NCI-H345 (cell line): ENCODE measurements around the gene TMEM120B.

Source experiments
- DNase-seq: peaks from one replicate; lab custom pipeline; 2025; lab: John Stamatoyannopoulos, UW

The TMEM120B gene

DNA sequence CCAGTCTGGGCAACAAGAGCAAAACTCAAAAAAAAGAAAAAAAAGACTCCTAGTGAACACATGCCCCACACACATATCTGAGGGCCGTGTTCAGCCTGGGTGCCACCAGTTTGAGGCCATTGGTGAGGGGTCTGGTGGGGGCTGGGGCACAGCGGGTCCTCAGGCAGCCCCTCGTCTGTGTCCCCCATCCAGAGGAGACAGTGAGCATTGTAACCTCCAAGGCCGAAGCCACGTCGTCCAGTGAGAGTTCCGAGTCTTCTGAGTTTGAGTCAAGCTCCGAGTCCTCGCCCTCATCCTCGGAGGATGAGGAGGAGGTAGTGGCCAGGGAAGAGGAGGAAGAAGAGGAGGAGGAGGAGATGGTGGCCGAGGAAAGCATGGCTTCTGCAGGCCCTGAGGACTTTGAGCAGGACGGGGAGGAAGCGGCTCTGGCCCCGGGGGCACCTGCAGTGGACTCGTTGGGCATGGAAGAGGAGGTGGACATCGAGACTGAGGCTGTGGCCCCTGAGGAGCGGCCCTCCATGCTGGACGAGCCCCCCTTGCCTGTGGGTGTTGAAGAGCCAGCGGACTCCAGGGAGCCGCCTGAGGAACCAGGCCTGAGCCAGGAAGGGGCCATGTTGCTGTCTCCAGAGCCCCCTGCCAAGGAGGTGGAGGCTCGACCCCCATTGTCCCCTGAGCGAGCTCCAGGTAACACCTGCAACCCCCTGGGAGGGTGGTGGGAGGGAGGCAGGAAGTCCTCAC lies 106.8 kb downstream of the TMEM120B start:
- DNase-seq: no peak

DNA sequence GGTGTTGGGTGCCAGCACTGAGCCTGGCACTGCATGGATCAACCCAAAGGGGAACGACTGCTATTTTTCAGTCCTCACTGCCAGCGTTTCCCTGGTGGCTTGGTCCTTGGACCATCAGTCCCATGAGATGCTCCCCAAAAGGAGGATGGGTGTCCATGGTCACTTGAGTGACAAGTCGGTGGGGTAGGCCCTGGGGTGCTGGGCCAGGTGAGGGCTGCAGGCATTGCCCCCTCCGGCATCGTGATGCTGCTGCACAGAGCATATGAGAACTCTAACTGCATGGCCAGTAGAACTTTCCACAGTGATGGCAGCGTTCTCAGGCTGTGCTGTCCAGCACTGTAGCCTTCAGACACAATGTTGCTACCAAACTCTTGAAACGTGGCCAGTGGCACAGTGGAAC lies 107.5 kb downstream of the TMEM120B start:
- no peak for DNase-seq

DNA sequence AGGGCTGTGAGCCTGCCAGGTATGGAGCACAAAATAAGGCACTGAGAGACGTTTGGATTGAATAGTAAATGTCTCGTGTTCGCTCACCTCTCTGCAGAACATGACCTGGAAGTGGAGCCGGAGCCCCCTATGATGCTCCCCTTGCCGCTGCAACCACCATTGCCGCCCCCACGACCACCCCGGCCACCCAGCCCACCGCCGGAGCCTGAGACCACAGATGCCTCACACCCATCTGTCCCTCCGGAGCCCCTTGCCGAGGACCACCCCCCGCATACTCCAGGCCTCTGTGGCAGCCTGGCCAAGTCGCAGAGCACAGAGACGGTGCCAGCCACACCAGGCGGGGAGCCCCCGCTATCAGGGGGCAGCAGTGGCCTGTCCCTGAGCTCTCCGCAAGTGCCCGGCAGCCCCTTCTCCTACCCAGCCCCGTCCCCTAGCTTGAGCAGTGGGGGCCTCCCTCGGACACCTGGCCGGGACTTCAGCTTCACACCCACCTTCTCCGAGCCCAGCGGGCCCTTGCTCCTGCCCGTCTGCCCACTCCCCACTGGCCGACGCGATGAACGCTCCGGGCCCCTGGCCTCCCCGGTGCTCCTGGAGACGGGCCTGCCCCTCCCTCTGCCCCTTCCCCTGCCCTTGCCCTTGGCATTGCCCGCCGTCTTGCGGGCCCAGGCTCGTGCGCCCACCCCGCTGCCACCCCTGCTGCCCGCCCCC lies 110.0 kb downstream of the TMEM120B start:
- DNase-seq: no peak

DNA sequence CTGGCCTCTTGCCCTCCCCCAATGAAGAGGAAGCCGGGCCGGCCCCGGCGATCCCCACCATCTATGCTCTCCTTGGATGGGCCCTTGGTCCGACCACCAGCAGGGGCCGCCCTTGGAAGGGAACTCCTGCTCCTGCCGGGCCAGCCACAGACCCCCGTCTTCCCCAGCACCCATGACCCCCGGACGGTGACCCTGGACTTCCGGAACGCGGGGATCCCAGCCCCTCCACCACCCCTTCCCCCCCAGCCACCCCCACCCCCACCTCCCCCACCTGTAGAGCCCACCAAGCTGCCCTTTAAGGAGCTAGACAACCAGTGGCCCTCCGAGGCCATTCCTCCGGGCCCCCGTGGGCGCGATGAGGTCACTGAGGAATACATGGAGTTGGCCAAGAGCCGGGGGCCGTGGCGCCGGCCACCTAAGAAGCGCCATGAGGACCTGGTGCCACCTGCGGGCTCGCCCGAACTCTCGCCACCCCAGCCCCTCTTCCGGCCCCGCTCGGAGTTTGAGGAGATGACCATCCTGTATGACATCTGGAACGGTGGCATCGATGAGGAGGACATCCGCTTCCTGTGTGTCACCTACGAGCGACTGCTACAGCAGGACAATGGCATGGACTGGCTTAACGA lies 110.7 kb downstream of the TMEM120B start:
- DNase-seq: no peak

DNA sequence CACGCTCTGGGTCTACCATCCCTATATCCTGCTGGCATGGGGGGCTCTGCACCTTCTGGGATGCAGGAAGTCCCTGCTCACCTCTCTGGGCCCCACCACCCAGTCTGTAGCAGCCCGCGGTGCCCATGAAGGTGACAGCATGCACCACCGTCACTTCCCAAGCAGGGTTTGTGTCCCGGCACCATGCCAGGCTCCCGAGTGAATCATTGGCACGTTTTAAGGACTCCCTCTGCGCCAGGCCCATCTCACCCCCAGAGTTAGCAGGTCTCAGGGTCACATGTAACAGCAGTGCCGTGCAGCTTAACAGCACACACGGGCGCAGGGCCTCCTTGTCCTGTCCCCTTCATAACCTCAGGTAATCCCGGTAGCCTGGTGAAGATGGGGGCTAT lies 111.2 kb downstream of the TMEM120B start:
- DNase-seq: no peak

DNA sequence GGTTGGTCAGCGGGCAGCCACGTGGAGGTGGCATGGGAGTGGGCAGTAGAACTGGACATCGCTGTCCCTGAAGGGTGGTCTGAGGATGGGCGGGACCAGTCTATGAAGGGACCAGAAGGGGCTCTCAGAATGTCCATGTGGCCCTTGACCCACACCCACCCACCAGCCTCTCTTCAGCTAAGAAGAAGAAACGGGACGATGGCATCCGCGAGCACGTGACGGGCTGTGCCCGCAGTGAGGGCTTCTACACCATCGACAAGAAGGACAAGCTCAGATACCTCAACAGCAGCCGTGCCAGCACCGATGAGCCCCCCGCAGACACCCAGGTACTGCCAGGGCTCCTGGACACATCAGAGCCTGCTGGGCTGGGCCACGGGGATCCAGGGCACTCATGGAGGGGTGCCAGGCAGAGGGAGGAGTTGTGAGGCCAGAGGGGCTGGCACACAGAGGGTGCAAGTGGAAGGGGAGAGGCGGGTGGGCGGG lies 112.5 kb downstream of the TMEM120B start:
- DNase-seq: no peak

DNA sequence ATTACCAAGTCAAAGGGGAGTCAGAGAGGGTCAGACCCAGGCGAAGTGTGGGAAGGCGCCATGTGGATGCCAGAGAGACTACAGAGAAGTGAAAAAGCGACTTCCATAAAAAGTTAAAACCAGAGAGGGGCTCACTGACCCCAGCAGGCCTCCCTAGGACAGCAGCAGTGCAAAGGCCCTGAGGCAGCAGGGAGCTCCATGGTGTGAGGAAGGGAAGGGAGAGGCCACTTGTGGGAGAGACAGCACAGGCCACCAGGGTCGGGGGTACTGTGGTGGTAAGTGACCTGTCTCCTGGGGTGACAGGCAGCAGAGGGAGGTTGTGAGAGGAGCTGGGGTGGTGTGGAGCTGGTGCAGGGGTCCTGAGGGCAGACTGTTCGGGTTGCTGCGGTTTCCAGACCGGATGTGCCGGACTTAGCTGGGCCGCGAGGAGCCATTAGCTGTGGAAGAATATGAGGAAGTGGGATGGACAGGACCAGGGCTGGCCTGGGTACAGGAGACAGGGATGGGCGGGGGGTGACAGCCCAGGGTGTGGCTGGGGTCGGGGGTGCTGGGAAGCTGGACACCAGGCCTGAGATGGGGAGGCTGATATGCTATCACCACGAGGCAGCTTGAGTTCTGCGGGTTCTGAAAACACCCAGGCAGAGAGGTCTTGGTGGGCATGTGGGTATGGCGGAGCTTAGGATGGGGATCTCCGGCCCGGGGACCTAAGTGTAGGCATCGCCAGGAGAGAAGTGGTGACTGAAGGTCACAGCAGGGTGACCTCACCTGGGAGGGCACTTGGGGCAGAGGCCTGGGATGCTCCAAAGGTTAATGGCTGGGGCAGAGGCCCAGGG lies 114.0 kb downstream of the TMEM120B start:
- no peak for DNase-seq

DNA sequence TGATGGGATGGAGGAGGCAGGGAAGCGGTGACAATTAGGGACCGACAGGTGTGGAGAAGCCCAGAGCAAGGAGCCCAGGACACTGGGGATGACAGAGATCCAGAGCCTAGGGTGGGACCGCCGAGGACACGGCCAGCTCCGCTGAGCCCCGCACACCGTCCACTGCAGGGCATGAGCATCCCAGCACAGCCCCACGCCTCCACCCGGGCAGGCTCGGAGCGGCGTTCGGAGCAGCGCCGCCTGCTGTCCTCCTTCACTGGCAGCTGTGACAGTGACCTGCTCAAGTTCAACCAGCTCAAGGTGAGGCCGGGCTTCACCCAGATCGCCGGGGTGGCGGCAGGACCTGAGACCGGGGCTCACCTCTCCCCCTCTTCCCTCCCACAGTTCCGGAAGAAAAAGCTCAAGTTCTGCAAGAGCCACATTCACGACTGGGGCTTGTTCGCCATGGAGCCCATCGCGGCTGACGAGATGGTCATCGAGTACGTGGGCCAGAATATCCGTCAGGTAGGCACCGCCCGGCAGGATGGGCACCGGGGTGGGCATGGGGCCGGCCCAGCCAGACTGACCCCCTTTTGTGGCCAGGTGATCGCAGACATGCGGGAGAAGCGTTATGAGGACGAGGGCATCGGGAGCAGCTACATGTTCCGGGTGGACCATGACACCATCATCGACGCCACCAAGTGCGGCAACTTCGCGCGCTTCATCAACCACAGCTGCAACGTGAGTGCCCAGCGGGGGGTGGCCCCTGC lies 115.0 kb downstream of the TMEM120B start:
- no peak for DNase-seq

DNA sequence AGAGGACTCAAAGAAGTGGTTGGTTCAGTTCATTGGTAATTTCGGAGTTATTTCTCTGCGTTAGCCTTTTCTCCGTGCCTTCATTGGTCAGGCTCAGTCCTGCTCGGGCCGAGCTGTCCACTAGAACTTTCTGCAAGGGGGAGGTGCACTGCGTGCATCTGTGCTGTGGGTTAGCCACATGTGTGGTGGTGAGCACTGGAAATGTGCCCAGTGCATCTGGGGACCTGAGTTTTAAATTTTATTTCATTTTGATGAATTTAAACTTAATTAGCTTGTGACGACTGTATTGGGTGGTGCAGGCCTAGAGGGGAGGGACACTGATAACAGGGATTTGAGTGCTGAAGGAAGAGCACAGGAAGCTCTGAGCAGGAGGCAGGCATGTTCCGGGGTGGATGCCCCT lies 115.8 kb downstream of the TMEM120B start:
- no peak for DNase-seq

DNA sequence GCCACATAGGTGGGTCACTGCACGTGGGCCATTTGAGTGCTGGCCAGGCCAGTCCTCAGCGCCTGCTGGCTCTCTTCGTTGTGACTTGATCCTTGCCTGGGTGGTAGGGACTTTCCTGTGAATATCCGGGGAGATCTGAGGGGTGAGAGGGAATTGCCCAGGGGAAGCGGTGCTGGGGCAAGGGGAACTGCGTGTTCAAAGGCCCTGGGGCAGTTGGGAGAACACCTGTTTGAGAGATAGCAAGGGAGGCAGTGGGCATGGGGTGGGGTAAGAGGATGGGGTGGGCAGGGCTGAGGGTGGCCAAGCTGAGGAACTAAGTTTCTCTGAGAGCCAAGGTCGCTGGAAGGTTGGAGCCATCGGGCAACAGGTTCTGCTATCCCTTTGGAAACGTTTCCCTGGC lies 116.3 kb downstream of the TMEM120B start:
- no peak for DNase-seq

DNA sequence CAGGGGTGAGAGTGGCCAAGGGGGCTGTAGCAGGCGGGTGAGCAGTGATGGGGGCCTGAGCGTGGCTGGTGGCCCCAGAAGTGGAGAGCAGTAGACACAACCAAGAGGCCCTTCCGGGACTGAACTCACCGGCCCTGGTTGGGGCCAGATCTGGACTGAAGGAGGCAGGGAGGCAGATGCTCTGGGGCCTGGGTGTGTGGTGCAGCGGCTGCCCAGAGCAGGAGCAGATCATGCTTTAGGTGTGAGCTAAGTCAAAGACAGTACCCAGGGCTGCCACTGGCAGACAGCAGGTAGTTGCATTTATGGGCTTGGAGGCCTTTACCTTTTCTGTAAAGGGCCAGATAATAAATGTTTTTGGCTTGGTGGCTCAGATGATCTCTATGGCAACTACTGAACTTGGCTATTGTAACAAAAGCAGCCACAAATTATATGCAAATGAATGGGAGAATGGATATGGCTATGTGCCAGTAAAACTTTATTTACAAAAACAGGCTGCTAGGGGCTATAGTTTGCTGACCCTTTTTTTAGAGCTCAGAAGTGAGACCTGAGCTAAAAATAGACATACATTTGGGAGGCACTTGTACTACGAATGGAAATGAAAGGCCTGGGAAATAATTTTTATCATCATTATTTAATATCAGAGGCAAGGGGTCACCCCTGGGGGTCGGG lies 116.8 kb downstream of the TMEM120B start:
- DNase-seq: no peak

DNA sequence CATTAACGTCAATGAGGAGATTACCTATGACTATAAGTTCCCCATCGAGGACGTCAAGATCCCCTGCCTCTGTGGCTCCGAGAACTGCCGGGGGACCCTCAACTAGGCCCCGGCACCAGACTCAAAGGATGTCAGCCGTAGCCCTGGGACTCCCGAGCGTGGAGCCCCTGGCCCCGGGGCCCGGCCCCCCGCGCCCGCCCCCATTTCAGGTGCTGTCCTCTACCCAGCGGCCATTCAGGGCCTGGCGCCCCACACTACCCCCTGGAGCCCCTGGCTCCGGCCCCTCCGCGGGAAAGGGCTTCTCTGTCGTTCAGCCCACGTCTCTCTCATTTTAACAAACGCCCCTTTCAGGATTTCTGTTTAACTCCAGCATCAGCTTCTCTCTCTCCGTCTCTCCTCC lies 117.6 kb downstream of the TMEM120B start:
- no peak for DNase-seq

DNA sequence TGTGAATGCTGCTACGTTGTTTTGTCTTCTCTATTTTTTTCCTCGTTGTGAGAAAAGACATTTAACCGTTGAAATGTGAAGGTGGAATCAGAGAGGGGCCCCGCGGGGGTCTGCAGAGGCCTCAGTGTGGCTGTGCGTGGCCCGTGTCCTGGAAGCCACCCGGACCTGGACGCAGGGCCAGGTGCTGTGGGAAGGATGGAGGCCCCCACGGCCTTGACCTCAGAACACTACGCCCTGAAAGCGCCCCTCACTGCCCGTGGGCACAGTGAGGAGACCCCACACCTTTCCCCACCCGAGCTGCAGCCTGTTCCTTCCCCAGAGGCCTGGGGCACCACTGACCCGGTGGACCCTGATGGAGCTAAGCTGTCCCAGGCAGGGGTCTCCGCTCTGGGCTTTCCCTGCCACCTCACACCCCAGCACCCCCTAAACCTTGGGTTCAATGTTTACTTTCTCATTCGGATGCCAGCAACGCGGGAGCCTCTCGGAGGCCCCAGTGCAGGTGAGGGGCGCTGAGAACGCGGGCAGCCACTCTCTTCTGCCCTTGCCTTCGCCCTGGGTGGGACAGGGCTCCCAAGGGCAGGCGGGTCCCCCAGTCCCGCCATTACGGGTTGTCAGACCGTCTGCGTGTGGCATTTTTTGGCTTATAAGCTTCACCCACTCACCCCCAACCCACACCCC lies 118.2 kb downstream of the TMEM120B start:
- DNase-seq: no peak
